ENCODE data around the gene GTF3C2. TPM values are rescaled to one million over a fixed set of nuclear protein-coding genes. Genes with fewer than 3 reads are reported as not detected.

GTF3C2 gene
- total RNA-seq, 3 donors from 2014 or later = 32.6 to 63.5 (median 55.7) TPM

DNA sequence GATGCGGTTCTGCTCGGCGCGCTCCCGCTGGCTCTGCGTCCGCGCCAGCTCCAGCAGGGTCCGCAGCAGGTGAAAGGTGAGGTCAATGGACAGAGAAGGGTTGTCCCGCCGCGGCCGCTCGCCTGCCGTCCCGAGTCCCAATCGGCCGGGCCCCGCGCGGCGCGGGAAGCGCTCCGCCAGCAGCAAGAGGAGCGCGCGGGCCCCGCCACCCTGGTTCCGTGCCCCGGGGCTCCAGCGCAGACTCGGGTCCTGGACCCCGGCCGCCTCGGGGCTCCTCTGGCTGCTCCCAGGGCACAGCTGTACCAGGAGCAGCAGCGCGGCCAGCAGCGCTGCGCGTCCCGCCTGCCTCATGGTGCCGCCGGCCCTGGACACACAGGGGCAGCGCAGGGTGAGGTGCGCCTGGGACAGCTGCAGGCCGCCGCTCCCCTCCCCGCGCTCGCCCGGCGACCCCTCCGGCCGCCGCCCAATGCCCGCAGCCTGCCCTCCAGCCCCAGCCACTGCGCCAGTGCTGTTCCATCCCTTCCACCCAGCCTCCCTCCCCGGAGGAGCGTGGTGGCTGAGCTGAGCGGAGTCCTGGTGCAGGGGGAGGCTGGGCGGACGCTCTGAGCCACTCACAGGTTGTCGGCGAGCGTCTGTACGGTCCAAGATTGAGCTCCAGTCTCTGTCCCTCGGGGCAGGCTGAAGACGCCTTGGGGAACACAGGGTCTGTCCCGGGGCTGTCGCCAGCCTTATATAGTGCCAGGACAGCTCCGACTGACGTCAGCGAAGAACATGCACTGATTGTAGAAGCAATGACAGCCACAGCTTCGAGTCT is 48.8 kb downstream of the GTF3C2 start:
- H3K27me3 ChIP-seq = peaks cover 17 to 34% of the 10 kb centered on the region in 2 donors
- DNase-seq (ENCODE audit: low spot score in 2 of 2) = no peak
- no peaks in the 10 kb centered on the region for H3K9me3 ChIP-seq
- H3K4me3 ChIP-seq = peak overlapping the region in 1 of 3 donors; percentile 54
- no peaks in the 10 kb centered on the region for H3K36me3 ChIP-seq
- intact Hi-C loops (cut with DNase I; ENCODE audit: low total_unique reads) = loop anchor here (10.0 kb wide), 1 partner anchor 213 kb away; no protein-coding TSS in a partner anchor
- H3K4me1 ChIP-seq = no peaks in the 10 kb centered on the region
- no peak overlapping the region for H3K27ac ChIP-seq
- TF ChIP-seq POLR2AphosphoS5 (IDR thresholded peaks at IDR 0.05) (no peak), POLR2A (IDR thresholded peaks at IDR 0.05) (no peak)
- TF ChIP-seq, protein P1, sequence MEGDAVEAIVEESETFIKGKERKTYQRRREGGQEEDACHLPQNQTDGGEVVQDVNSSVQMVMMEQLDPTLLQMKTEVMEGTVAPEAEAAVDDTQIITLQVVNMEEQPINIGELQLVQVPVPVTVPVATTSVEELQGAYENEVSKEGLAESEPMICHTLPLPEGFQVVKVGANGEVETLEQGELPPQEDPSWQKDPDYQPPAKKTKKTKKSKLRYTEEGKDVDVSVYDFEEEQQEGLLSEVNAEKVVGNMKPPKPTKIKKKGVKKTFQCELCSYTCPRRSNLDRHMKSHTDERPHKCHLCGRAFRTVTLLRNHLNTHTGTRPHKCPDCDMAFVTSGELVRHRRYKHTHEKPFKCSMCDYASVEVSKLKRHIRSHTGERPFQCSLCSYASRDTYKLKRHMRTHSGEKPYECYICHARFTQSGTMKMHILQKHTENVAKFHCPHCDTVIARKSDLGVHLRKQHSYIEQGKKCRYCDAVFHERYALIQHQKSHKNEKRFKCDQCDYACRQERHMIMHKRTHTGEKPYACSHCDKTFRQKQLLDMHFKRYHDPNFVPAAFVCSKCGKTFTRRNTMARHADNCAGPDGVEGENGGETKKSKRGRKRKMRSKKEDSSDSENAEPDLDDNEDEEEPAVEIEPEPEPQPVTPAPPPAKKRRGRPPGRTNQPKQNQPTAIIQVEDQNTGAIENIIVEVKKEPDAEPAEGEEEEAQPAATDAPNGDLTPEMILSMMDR (IDR thresholded peaks at IDR 0.05) = no peak

DNA sequence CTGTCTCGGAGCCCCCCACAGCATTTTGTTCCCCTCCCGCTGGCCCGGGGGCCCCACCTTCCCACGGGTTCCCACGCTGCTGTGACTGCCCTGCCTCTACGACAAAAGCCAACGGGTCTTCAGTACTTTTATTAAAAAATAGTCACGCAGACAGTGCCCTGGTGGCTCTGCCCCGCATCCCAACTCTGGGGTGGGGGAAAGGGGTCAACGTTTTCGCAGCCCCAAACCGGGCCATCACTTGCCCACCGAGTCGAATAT is 49.3 kb downstream of the GTF3C2 start:
- Histone ChIP-seq H3K4me1 (no peaks in the 10 kb centered on the region), H3K36me3 (no peaks in the 10 kb centered on the region), H3K4me3 (peak overlapping the region in 1 of 3 donors; percentile 54), H3K27me3 (peaks cover 17 to 34% of the 10 kb centered on the region in 2 donors), H3K27ac (no peak overlapping the region), H3K9me3 (no peaks in the 10 kb centered on the region)
- intact Hi-C loops (cut with DNase I; ENCODE audit: low total_unique reads) = loop anchor here (10.0 kb wide), 1 partner anchor 212 kb away; no protein-coding TSS in a partner anchor
- DNase-seq (ENCODE audit: low spot score in 2 of 2) = no peak
- no peak for TF ChIP-seq POLR2AphosphoS5 (IDR thresholded peaks at IDR 0.05)
- TF ChIP-seq POLR2A (IDR thresholded peaks at IDR 0.05) = no peak
- TF ChIP-seq, protein P1 (IDR thresholded peaks at IDR 0.05) = no peak

DNA sequence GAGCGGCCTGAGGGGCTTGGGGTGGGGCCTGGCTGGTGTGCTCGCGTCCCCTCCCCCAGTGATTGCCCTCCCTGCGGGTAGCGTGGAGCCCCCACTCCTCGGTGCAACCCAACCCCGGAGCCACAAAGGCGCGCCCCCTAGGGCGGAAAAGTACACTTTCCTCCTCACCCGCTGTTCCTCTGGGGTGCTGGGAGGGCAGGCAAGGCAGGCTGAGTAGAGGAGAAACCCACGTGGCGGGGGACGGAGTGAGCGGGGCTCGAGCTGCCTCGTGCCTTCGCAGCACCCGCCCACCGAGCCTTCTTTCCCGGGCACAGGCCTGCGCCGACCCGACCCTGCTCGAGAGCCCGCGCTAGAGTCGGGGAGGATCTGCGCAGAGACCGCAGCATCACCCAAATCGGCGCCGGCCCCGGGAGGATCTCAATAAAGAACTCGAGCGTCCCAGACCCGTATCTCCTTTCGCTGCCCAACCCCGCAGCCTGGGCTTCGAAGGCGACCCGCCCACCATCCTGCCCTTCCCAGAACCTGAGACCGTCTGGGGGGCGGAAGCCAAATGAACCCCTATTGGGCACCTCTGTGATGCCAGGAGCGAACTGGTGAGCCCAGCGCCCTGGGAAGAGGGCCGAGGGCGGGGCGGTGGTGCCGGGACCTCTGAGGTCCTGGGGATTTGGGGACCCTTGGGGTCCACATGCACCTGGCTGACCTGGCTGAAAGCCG is 49.8 kb downstream of the GTF3C2 start:
- no peak for DNase-seq (ENCODE audit: low spot score in 2 of 2)
- Histone ChIP-seq H3K9me3 (no peaks in the 10 kb centered on the region), H3K36me3 (no peaks in the 10 kb centered on the region), H3K4me1 (no peaks in the 10 kb centered on the region), H3K27me3 (peaks cover 17 to 34% of the 10 kb centered on the region in 2 donors), H3K27ac (no peak overlapping the region), H3K4me3 (peak overlapping the region in 1 of 3 donors; percentile 54)
- intact Hi-C loops (cut with DNase I; ENCODE audit: low total_unique reads) = loop anchor here (10.0 kb wide), 1 partner anchor 212 kb away; no protein-coding TSS in a partner anchor
- TF ChIP-seq POLR2AphosphoS5 (IDR thresholded peaks at IDR 0.05) = no peak
- TF ChIP-seq, protein P1 (IDR thresholded peaks at IDR 0.05) = no peak
- TF ChIP-seq POLR2A (IDR thresholded peaks at IDR 0.05) = no peak

DNA sequence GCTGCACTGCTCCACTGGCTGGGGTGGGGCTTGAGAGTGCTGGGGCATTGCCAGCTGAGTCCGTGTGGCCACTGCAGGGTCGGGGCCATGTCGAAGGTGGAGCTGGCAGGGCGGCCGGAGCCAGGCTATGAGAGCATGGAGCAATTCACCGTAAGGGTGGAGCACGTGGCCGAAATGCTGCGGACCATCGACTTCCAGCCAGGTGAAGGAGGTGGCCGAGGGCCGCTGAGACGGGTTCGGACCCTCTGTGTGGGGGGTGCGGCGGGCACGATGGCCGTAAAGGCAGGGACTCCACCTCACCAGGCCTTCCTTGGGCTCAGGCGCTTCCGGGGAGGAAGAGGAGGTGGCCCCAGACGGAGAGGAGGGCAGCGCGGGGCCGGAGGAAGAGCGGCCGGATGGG is 50.4 kb downstream of the GTF3C2 start:
- Histone ChIP-seq H3K4me1 (no peaks in the 10 kb centered on the region), H3K9me3 (no peaks in the 10 kb centered on the region), H3K27me3 (peaks cover 17 to 34% of the 10 kb centered on the region in 2 donors), H3K4me3 (peak overlapping the region in 1 of 3 donors; percentile 54), H3K27ac (no peak overlapping the region), H3K36me3 (no peaks in the 10 kb centered on the region)
- intact Hi-C loops (cut with DNase I; ENCODE audit: low total_unique reads) = loop anchor here (10.0 kb wide), 1 partner anchor 211 kb away; no protein-coding TSS in a partner anchor
- TF ChIP-seq POLR2A (IDR thresholded peaks at IDR 0.05) = no peak
- TF ChIP-seq, protein P1 (IDR thresholded peaks at IDR 0.05) = no peak
- no peak for TF ChIP-seq POLR2AphosphoS5 (IDR thresholded peaks at IDR 0.05)
- DNase-seq (ENCODE audit: low spot score in 2 of 2) = no peak

DNA sequence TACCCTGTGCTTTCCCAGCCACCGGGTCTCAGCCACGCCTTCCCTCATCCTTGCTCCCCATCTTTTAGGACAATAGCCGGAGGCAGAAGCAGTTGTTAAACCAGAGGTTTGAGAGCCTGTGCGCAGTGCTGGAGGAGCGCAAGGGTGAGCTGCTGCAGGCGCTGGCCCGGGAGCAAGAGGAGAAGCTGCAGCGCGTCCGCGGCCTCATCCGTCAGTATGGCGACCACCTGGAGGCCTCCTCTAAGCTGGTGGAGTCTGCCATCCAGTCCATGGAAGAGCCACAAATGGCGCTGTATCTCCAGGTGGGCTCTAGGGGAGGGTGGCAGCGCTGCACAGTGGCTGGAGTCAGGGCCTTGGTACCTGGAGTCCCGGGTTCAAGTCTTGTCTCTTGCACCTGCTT is 51.0 kb downstream of the GTF3C2 start:
- no peaks in the 10 kb centered on the region for H3K36me3 ChIP-seq
- intact Hi-C loops (cut with DNase I; ENCODE audit: low total_unique reads) = loop anchor here (10.0 kb wide), 1 partner anchor 211 kb away; no protein-coding TSS in a partner anchor
- peaks cover 17 to 34% of the 10 kb centered on the region in 2 donors for H3K27me3 ChIP-seq
- no peak overlapping the region for H3K27ac ChIP-seq
- H3K4me1 ChIP-seq = no peaks in the 10 kb centered on the region
- DNase-seq (ENCODE audit: low spot score in 2 of 2) = no peak
- TF ChIP-seq POLR2A (IDR thresholded peaks at IDR 0.05) (no peak), POLR2AphosphoS5 (IDR thresholded peaks at IDR 0.05) (no peak)
- TF ChIP-seq, protein P1 (IDR thresholded peaks at IDR 0.05) = no peak
- no peaks in the 10 kb centered on the region for H3K9me3 ChIP-seq
- no peak overlapping the region for H3K4me3 ChIP-seq

All from breast epithelium (tissue), 4 donors.